Measurements from ENCODE around the gene KLHL22.

Gene KLHL22

DNA sequence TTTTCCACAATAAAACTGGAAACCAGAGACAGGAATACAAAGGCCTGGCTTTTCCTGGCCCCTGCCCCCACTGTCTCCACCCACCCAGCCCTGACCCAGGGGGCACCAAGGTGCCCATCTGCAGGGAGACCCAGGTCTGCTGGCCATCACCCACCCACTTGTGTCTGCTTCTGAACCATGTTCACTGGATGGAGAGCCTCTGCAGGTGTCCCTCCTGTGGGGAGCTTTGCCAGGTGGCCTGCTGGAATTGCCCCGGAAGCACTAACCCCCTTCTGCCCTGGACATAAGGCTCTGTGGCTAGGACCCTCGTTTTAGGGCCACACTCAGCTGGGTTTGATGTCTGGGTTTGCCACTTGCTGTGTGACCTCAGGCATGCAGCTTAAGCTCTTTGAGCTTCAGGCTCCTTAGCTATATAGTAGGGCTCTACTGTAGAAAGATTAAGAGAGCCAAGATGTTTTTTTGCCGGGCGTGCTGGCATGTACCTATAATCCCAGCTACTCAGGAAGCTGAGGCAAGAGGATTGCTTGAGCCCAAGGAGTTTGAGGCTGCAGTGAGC, 61.8 kb downstream of the KLHL22 start:
- no peak for DNase-seq (ENCODE audit: low read depth)

- no peak for DNase-seq (ENCODE audit: low read depth)
Measured at GRCh38 chr22:20433191-20433590, 62.4 kb downstream of the KLHL22 start.

- DNase-seq (ENCODE audit: low read depth) = no peak
Measured at GRCh38 chr22:20432244-20432686, 63.3 kb downstream of the KLHL22 start.

- DNase-seq (ENCODE audit: low read depth) = no peak
Measured at GRCh38 chr22:20431511-20432192, 63.9 kb downstream of the KLHL22 start.

DNA sequence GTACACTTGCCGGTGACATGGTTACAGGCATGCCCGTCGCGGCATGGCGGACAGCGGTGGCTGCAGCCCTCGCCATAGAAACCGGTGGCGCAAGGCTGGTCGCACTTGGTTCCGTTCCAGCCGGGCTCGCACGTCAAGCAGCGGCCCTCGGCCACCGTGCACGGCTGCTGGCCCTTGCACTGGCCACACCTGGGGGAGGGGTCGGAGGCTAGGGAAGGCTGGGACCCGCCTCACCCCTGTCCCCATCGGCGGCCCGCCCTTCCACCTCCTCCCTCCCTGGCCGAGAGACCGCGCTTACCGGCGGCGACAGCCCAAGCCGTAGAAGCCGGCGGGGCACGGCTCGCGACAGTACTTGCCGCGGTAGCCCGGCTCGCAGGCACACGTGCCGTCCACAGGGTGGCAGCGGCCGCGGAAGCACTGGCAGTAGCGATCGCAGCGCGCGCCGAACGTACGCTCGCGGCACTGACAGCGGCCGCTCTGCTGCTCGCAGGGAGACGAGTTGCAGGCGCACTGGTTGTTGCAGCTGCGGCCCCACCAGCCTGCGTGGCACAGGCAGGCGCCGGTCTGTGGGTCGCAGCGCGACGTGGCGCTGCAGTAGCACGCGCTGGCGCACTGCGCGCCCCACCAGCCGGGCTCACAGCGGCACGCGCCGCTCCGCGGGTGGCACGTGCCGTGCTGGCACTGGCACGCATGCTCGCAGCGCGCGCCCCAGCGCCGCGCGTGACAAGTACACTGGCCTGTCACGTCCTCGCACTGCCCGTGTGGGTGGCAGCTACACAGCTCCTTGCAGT, 64.7 kb downstream of the KLHL22 start:
- DNase-seq (ENCODE audit: low read depth) = peak; percentile 52

GRCh38 chr22:20430101-20430719, 65.4 kb downstream of the KLHL22 start:
- no peak for DNase-seq (ENCODE audit: low read depth)

DNA sequence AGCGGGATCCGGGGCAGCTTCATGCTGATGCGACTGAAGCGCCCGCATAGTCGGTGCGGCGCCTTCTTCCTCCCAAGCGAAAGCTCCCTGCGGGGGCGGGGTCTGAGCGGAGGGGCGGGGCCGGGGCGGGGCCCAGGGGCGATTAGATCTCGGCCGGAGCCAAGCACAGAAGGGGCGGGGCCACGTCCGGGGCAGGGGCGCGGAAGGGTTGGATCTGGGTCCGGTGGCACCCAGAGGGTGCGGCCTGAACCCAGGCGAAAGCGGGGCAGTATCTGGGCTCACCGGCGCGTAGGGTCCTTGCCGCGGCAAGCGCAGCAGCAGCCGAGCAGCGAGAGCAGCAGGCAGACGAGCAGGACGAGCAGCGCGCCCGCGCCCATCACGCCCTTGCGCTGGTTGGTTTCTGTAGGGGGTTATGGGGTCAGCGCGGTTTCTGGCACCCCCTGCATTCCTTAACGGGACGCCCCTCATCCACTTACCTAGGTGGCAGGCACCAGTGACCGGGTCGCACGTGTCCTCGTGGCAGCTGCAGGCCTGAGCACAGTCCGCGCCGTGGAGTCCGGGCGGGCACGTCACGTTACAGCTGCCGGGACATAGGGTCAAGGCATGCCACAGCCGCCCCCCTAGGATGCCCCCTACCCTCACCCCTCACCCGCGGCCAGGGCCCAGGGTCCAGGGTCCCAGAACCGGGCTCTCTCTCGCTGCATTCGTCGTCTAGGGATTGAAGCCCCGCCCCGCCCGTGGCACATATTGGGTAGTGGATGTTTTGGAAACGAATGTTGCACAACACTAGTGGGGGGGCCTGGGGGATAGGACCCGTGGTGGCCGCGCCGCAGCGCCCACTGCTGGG, 66.1 kb downstream of the KLHL22 start:
- peak; percentile 71 for DNase-seq (ENCODE audit: low read depth)

DNA sequence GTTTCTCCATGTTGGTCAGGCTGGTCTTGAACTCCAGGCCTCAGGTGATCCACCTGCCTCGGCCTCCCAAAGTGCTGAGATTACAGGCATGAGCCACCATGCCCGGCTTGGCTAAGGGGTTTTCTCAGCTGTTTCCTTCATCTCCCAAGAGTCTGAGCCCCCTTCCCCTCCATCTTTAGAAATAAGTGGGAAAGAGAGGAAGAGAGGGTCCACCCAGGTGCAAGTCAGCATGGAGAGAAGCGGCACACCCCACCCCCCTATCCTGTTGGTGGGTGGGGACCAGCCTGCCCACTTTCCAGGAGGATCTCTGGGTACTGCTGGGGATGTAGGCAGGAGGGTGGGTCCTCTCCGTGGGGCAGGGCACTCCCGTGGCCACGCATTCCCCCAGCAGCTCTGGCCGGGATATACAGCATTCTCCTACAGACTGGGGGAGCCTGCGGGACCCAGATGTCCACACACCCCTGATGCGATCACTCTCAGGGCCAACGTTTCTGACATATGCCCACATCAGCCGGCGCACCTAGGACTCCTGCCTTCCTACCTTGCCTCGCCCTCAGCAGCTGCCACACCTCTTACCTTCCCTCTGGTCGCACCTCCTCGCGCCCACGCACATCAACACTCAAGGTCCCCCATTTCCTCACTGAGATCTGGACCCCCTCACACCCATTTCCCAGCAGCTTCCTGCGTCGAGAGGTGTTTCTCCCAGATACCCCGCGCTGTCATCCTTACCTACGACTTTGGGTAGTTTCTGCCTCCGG, 66.9 kb downstream of the KLHL22 start:
- DNase-seq (ENCODE audit: low read depth) = no peak

DNA sequence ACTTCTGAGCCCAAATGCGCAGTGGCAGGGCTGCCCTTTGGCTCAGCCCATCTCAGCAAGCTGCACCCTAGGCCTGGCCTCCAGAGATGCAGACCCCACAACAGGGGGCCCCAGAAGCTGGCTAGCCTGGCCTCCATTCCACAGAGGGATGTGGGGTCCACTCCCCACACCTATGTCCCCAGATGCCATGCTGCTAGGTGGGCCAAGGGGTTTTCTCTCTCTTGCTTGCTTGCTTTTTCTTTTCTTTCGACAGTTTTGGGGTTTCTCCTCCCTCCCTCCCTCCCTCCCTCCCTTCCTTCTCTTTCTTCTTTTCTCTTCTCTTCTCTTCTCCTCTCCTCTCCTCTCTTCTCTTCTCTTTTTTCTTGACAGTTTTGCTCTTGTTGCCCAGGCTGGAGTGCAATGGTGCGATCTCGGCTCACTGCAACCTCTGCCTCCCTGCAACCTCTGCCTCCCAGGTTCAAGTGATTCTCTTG, 67.6 kb downstream of the KLHL22 start:
- no peak for DNase-seq (ENCODE audit: low read depth)

- no peak for DNase-seq (ENCODE audit: low read depth)
Measured at GRCh38 chr22:20427104-20427944, 68.3 kb downstream of the KLHL22 start.

DNA sequence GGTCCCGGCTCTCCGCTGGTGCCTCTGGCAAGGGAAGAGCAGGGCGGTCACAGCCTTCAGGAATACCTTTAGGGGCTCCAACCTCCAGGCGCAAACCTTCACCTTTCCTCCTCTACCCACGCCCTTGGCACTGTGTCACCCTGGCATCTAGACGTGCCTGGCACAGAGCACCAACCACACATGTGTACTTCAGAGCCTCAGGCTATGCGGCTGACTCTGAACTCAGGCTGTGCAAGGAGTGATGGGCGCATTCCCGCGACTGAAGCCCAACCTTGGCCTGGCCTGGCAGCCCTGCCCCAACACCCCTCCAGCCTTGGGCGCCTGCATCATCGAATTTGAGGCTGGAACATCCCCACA, 69.4 kb downstream of the KLHL22 start:
- DNase-seq (ENCODE audit: low read depth) = no peak

DNA sequence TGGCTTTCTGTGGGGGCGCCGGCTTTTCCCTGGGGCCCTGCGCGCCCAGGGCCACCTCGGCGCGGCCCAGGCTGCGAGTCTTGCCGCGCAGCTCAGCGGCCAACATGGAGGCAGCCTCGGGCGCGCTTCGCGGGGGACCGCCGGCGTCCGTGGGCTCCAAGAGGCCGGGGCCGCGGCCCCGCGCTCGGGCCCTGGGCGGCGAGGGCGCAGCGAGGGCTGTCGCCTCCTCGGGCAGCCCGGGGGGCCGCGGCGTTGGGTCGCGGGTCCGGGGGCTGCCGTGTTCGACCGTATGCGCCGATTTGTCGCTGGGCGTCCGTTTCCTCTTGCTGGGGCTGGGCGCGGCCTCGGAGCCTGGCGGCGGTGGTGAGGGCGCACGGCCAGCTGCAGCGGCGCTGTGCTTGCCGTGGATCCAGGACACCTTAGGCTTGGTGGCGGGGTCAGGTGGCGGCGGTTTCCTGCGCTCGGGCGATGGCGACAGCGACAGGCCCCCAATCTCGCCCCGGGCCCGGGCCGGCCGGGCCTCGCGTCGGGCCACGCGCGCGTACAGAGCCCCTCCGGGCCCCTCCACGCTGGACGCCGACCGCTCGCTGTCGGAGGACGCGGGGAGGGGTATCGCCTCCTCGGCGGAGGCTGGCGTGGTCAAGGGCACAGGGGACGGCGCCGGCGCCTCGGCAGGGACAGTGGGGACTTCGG, 69.9 kb downstream of the KLHL22 start:
- no peak for DNase-seq (ENCODE audit: low read depth)

GRCh38 chr22:20424932-20425565, 70.5 kb downstream of the KLHL22 start:
- no peak for DNase-seq (ENCODE audit: low read depth)

DNA sequence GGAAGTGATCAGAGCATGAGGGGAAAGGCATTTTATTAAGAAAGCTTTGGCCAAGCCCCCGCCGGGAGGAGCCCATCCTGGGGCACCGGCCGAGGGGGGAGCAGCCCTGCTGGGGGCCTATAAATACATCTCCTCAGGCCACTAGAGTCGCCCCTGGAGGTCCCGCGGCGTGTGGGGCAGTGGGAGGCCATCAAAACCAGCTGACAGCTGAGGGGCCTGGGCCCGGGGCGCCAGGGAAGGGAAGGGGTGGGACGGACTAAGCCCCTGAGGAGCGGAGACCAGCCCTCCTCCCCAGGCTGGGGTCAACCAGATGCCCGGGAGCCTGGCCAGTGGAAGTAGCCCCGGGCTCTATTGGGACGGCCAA, 71.0 kb downstream of the KLHL22 start:
- DNase-seq (ENCODE audit: low read depth) = no peak

GRCh38 chr22:20423906-20424551, 71.6 kb downstream of the KLHL22 start:
- no peak for DNase-seq (ENCODE audit: low read depth)

DNA sequence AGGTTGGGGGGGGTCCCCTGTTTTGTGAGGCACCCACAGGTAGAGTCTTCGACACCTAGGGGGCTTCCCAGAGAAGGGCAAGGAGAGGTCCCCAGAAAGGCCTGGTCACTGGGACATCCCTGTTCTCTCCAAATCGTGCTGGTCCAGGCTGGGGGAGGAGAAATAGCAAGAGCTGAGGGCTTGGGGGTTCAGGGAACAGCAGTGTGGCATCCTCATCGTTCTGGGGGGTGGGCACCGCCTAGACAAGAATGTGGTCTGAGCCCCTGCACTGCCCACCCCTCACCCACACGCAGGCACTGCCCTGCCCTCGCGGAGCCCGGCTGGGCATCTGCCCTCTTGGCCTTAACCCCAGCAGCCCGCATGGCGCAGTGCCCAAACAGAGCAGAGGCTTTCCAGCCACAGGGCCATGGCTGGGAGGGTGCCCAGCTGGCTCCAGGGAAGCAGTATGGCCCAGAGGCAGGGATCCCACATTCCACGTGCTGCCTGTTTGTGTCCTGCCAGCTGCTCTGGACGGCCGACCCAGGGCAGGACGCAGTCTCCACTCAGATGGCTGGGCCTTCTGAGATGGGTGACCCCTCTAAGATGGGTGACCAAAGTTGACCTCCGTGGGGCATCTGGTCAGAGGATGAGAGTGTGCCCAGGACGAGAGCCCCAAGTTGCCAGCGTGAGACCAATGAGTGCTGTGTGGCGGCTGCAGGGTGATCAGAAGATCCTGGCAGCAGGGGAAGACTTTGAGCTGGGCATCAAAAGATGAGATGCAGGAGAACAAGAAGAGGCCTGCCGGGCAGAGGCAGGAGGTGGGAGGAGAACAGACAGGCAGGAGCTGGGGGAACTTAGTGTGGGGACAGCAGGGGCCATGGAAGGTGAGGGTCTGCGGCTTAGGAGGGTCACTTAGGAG, 72.3 kb downstream of the KLHL22 start:
- DNase-seq (ENCODE audit: low read depth) = no peak

- DNase-seq (ENCODE audit: low read depth) = no peak
Measured at GRCh38 chr22:20422271-20423007, 73.2 kb downstream of the KLHL22 start.
